Measurements from ENCODE around the gene STON2. TPM values are rescaled to one million over a fixed set of nuclear protein-coding genes. Genes with fewer than 3 reads are reported as not detected.

Gene STON2
- total and polyA plus RNA-seq, 4 experiments from 2014 or later = not detected

DNA sequence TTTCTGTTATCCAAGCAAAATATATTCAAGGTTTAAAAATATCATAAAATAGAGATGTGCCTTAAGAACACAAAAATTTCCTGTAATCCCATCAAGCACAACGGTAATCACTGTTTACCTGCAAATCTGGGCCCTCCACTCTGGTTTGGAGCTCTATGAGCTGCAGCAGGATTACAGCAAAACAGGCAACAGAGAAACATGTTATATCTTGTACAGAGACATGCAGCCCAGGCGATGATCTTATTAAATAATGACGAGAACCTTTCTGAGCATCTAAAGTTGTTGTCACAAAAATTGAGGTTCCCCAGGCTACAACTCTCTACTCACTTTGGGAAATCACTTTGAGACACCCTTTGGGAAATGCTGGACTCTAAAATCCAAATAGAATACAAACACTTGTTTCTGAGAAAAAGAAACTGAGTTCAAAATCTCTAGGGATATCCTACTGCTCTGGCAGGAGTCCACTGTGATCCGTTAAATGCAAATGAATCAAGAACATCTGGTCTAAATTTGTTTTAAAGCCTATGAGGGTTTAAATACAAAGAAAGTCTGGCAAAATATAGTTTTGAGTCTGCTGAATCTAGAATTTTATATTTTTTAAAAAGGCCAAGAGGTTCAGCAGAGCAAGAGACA is 36.3 kb downstream of the STON2 start:
- Histone ChIP-seq H3K9me3 (ENCODE audit: control insufficient read depth in 1 of 2, low read length in 2 of 2) (no peaks in the 10 kb centered on the region), H3K27ac (ENCODE audit: low read depth, low read length) (no peak overlapping the region), H3K4me1 (ENCODE audit: insufficient read depth, low read length) (no peaks in the 10 kb centered on the region), H3K4me3 (ENCODE audit: low read length in 2 of 2) (no peak overlapping the region), H3K27me3 (ENCODE audit: insufficient read depth, low read length) (no peaks in the 10 kb centered on the region), H3K36me3 (ENCODE audit: insufficient read depth, low read length) (no peaks in the 10 kb centered on the region)
- Mint-ChIP-seq H3K4me1 (no peaks in the 10 kb centered on the region), H3K27me3 (peaks cover 3 to 8% of the 10 kb centered on the region in 2 donors), H3K4me3 (no peak overlapping the region), H3K27ac (no peak overlapping the region), H3K9me3 (peaks cover 0 to 1% (median 0%) of the 10 kb centered on the region in 8 donors), H3K36me3 (no peaks in the 10 kb centered on the region)
- ChIA-PET CTCF (ENCODE audit: partially characterized antibody) (no interaction called here), POLR2A (ENCODE audit: partially characterized antibody) (no interaction called here)
- intact Hi-C loops (cut with micrococcal nuclease) = no loop called here
- no peak for DNase-seq

DNA sequence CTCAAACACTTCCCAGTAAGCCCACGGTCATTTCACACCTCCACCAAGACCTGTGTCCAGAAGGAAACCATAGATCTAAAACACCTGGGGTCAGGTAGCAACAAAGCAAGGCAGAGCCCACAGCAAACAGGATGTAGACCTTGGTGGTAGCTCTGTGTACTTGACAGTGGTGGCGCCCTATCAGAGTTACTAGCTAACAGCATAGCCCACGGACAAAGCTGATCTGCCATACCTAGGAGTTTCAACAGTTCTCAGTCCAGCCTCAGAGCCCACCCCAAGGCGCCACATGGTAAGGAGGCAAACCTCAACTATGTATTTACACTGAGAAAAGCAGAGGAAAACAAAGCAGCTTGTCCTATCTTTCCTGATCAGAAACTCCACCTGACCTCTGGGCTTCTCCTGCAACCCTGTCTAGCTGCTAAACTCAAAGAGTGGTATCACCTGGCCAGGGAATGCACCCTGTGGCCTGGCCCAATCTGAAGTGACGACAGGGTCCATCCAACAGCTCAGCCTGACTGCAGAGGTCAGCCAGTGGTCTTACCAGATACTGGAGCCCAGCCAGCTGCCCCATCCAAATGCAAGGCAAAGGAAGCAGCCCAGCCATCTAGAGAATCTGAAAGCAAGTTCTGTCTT is 46.3 kb downstream of the STON2 start:
- no peak overlapping the region for H3K27ac ChIP-seq (ENCODE audit: low read depth, low read length)
- H3K9me3 ChIP-seq (ENCODE audit: control insufficient read depth in 1 of 2, low read length in 2 of 2) = no peaks in the 10 kb centered on the region
- H3K27me3 Mint-ChIP-seq = peaks cover 3% of the 10 kb centered on the region in 2 donors
- H3K36me3 ChIP-seq (ENCODE audit: insufficient read depth, low read length) = no peaks in the 10 kb centered on the region
- no peaks in the 10 kb centered on the region for H3K4me1 ChIP-seq (ENCODE audit: insufficient read depth, low read length)
- H3K4me3 Mint-ChIP-seq = no peak overlapping the region
- peaks cover 0 to 28% (median 15%) of the 10 kb centered on the region in 8 donors for H3K9me3 Mint-ChIP-seq
- ChIA-PET CTCF (ENCODE audit: partially characterized antibody) (interaction anchor here (1.0 kb wide), 1 partner anchor 9 kb away, joined by 3 read pairs; no protein-coding TSS in a partner anchor), POLR2A (ENCODE audit: partially characterized antibody) (no interaction called here)
- H3K27me3 ChIP-seq (ENCODE audit: insufficient read depth, low read length) = no peaks in the 10 kb centered on the region
- intact Hi-C loops (cut with micrococcal nuclease) = no loop called here
- H3K4me1 Mint-ChIP-seq = no peaks in the 10 kb centered on the region
- no peak overlapping the region for H3K27ac Mint-ChIP-seq
- DNase-seq = no peak
- no peak overlapping the region for H3K4me3 ChIP-seq (ENCODE audit: low read length in 2 of 2)
- H3K36me3 Mint-ChIP-seq = peaks cover 0 to 4% of the 10 kb centered on the region in 2 donors

DNA sequence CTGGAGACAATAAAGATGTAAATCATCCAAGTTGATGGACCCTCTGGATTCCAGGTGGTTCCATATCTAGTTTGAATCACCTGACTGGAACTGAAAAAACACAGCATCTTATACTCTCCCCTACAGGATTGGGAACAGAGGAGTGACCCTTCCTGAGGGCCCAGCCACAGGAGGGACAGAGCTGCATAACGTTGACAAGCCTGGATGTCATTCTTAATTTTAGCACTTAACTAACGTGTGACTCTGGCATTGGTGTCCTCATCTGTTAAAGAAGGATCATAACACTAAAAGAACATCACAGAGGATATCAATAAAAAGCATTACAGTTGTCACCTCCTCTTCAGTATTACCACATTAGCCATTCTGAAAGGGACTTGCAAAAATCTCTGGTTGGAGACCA is 47.7 kb downstream of the STON2 start:
- Mint-ChIP-seq H3K9me3 (peaks cover 0 to 28% (median 15%) of the 10 kb centered on the region in 8 donors), H3K4me3 (no peak overlapping the region), H3K27ac (no peak overlapping the region), H3K4me1 (no peaks in the 10 kb centered on the region), H3K27me3 (peaks cover 0 to 5% of the 10 kb centered on the region in 2 donors), H3K36me3 (peaks cover 0 to 4% of the 10 kb centered on the region in 2 donors)
- Histone ChIP-seq H3K4me3 (ENCODE audit: low read length in 2 of 2) (no peak overlapping the region), H3K27me3 (ENCODE audit: insufficient read depth, low read length) (no peaks in the 10 kb centered on the region), H3K9me3 (ENCODE audit: control insufficient read depth in 1 of 2, low read length in 2 of 2) (no peaks in the 10 kb centered on the region), H3K4me1 (ENCODE audit: insufficient read depth, low read length) (no peaks in the 10 kb centered on the region), H3K36me3 (ENCODE audit: insufficient read depth, low read length) (no peaks in the 10 kb centered on the region), H3K27ac (ENCODE audit: low read depth, low read length) (no peak overlapping the region)
- intact Hi-C loops (cut with micrococcal nuclease) = no loop called here
- no peak for DNase-seq
- POLR2A ChIA-PET (ENCODE audit: partially characterized antibody) = no interaction called here
- CTCF ChIA-PET (ENCODE audit: partially characterized antibody) = no interaction called here

DNA sequence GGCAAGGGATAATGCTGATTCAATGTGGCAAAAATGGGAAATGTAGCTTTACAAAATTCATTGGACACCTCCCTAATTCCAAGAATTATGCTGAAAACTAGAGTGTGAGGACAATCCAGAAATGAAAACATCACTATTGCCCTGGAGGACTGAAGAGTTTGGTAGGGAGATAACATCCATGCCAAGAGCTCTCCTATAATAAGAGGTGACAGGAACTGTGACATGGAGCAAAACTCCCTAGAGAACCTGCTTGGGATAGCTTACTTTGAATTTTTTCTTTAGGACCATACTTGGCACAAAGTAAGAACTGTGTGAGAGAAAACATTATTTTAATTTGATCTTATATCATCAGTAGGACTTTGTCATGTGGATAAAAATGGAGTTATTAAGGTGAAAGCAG is 48.9 kb downstream of the STON2 start:
- peaks cover 1 to 5% of the 10 kb centered on the region in 2 donors for H3K27me3 Mint-ChIP-seq
- H3K27me3 ChIP-seq (ENCODE audit: insufficient read depth, low read length) = no peaks in the 10 kb centered on the region
- H3K4me1 ChIP-seq (ENCODE audit: insufficient read depth, low read length) = no peaks in the 10 kb centered on the region
- no peak overlapping the region for H3K4me3 Mint-ChIP-seq
- ChIA-PET CTCF (ENCODE audit: partially characterized antibody) (no interaction called here), POLR2A (ENCODE audit: partially characterized antibody) (no interaction called here)
- H3K27ac Mint-ChIP-seq = no peak overlapping the region
- H3K36me3 ChIP-seq (ENCODE audit: insufficient read depth, low read length) = no peaks in the 10 kb centered on the region
- peaks cover 0 to 25% (median 15%) of the 10 kb centered on the region in 8 donors for H3K9me3 Mint-ChIP-seq
- H3K36me3 Mint-ChIP-seq = peaks cover 0 to 4% of the 10 kb centered on the region in 2 donors
- intact Hi-C loops (cut with micrococcal nuclease) = no loop called here
- H3K4me3 ChIP-seq (ENCODE audit: low read length in 2 of 2) = no peak overlapping the region
- DNase-seq = no peak
- no peaks in the 10 kb centered on the region for H3K9me3 ChIP-seq (ENCODE audit: control insufficient read depth in 1 of 2, low read length in 2 of 2)
- H3K27ac ChIP-seq (ENCODE audit: low read depth, low read length) = no peak overlapping the region
- no peaks in the 10 kb centered on the region for H3K4me1 Mint-ChIP-seq

DNA sequence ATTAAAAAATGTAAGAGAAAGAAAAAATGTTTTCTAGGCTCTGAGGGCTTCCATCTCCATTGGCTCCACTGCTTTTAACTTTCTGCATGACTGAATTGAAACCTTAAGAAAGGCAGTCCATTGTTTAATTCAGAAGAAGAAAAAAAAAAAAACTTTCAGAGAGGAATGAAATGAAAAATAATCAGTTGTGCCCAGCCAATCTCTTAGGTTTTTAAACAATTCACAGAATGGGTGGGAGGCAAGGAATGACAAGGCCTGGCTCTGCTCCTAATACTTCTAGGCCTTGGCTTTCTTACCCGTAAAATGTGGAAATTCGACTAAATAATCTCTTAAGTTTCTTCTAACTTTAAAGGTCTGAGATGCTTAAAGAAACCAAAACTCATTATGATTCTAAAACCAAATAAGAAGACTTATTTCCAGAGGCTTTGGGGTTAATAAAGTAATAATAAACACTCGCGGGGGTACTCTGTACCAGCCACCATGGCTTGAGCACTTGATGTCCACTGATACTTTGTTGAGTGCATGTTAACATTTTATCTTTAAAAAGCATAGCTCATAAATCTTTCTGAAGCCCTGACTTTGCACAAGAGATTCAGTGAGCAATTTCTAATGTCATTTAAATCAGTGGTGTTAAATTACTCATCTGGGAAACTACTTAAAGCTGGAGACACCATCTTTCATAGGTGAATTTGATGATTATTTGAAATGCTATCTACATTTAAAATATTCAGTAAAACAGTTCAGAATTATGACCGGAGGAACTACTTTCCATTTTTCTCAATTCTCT is 49.6 kb downstream of the STON2 start:
- no peaks in the 10 kb centered on the region for H3K4me1 ChIP-seq (ENCODE audit: insufficient read depth, low read length)
- H3K27me3 Mint-ChIP-seq = peaks cover 1 to 8% of the 10 kb centered on the region in 2 donors
- H3K36me3 ChIP-seq (ENCODE audit: insufficient read depth, low read length) = no peaks in the 10 kb centered on the region
- H3K4me1 Mint-ChIP-seq = no peaks in the 10 kb centered on the region
- ChIA-PET POLR2A (ENCODE audit: partially characterized antibody) (no interaction called here), CTCF (ENCODE audit: partially characterized antibody) (no interaction called here)
- no peaks in the 10 kb centered on the region for H3K27me3 ChIP-seq (ENCODE audit: insufficient read depth, low read length)
- H3K27ac ChIP-seq (ENCODE audit: low read depth, low read length) = no peak overlapping the region
- H3K4me3 Mint-ChIP-seq = no peak overlapping the region
- intact Hi-C loops (cut with micrococcal nuclease) = no loop called here
- peaks cover 0 to 4% of the 10 kb centered on the region in 2 donors for H3K36me3 Mint-ChIP-seq
- H3K4me3 ChIP-seq (ENCODE audit: low read length in 2 of 2) = no peak overlapping the region
- H3K27ac Mint-ChIP-seq = no peak overlapping the region
- DNase-seq = no peak
- no peaks in the 10 kb centered on the region for H3K9me3 ChIP-seq (ENCODE audit: control insufficient read depth in 1 of 2, low read length in 2 of 2)
- peaks cover 2 to 25% (median 15%) of the 10 kb centered on the region in 8 donors for H3K9me3 Mint-ChIP-seq

DNA sequence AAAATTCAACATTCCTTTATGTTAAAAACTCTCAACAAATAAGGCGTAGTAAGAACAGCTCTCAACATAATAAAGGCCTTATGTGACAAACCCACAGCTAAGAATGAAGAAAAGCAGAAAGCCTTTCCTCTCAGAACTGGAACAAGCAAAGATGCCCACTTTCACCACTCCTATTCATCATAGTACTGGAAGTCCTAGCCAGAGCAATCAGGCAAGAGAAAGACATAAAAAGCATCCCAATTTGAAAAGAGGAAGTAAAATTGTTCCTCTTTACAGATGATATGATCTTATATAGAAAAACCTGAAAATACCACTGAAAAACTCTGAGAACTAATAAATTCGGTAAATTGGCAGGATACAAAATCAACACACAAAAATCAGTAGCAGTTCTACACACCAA is 52.1 kb downstream of the STON2 start:
- Mint-ChIP-seq H3K27me3 (peaks cover 6 to 11% of the 10 kb centered on the region in 2 donors), H3K9me3 (peaks cover 0 to 5% (median 2%) of the 10 kb centered on the region in 8 donors), H3K4me3 (no peak overlapping the region), H3K27ac (no peak overlapping the region), H3K36me3 (no peaks in the 10 kb centered on the region), H3K4me1 (no peaks in the 10 kb centered on the region)
- Histone ChIP-seq H3K4me1 (ENCODE audit: insufficient read depth, low read length) (no peaks in the 10 kb centered on the region), H3K9me3 (ENCODE audit: control insufficient read depth in 1 of 2, low read length in 2 of 2) (no peaks in the 10 kb centered on the region), H3K4me3 (ENCODE audit: low read length in 2 of 2) (no peak overlapping the region), H3K27me3 (ENCODE audit: insufficient read depth, low read length) (no peaks in the 10 kb centered on the region), H3K27ac (ENCODE audit: low read depth, low read length) (no peak overlapping the region), H3K36me3 (ENCODE audit: insufficient read depth, low read length) (no peaks in the 10 kb centered on the region)
- POLR2A ChIA-PET (ENCODE audit: partially characterized antibody) = no interaction called here
- no peak for DNase-seq
- intact Hi-C loops (cut with micrococcal nuclease) = no loop called here
- CTCF ChIA-PET (ENCODE audit: partially characterized antibody) = no interaction called here

DNA sequence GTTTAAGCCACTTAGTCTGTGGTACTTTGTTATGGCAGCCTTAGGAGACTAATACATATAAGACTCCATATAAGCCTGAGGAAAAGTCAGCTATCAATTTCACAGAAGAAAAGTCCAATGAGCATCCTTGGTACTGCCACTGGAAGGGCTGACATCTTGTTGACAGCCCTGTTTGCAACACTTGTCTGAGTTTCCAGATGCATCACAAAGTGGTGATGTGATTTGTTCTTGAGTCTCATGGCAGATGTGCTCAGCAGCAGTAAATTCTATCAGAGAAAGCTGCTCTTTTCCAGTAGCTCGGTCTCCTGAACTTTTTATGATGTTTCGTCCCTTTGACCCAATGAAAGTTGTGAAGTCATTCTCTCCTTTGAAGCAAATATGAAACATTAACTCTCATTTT is 54.3 kb downstream of the STON2 start:
- Mint-ChIP-seq H3K4me1 (no peaks in the 10 kb centered on the region), H3K9me3 (peaks cover 0 to 3% (median under 1%) of the 10 kb centered on the region in 8 donors), H3K36me3 (no peaks in the 10 kb centered on the region), H3K4me3 (no peak overlapping the region), H3K27ac (no peak overlapping the region), H3K27me3 (peaks cover 12 to 14% of the 10 kb centered on the region in 2 donors)
- Histone ChIP-seq H3K27ac (ENCODE audit: low read depth, low read length) (no peak overlapping the region), H3K4me1 (ENCODE audit: insufficient read depth, low read length) (no peaks in the 10 kb centered on the region), H3K9me3 (ENCODE audit: control insufficient read depth in 1 of 2, low read length in 2 of 2) (no peaks in the 10 kb centered on the region), H3K36me3 (ENCODE audit: insufficient read depth, low read length) (no peaks in the 10 kb centered on the region), H3K27me3 (ENCODE audit: insufficient read depth, low read length) (no peaks in the 10 kb centered on the region), H3K4me3 (ENCODE audit: low read length in 2 of 2) (no peak overlapping the region)
- ChIA-PET CTCF (ENCODE audit: partially characterized antibody) (no interaction called here), POLR2A (ENCODE audit: partially characterized antibody) (no interaction called here)
- intact Hi-C loops (cut with micrococcal nuclease) = no loop called here
- DNase-seq = no peak
